Stimulated activated CD8-positive, alpha-beta memory T cell treated with anti-CD3 and anti-CD28 coated beads, Interleukin-4, amount 100 ng/mL, for 24 hours (primary cell): ENCODE measurements around the gene PAX7.

ENCODE experiments used
- DNase-seq: peaks from one replicate; pipeline ENCODE4 v3.0.0-alpha.2; 2020; ENCODE audit warnings: low read depth

Gene PAX7

GRCh38 chr1:18618546-18619466, 11.8 kb upstream of the PAX7 start:
- DNase-seq: no peak

- DNase-seq: no peak
These were observed 11.2 kb upstream of the PAX7 start for GRCh38 chr1:18619467-18619835.

GRCh38 chr1:18628511-18628910, 2.1 kb upstream of the PAX7 start:
- no peak for DNase-seq

GRCh38 chr1:18629659-18630510, 761 bp upstream of the PAX7 start:
- no peak for DNase-seq

- DNase-seq: no peak
These were observed 1.0 kb downstream of the PAX7 start for GRCh38 chr1:18631496-18632217.

- DNase-seq: no peak
These were observed 1.6 kb downstream of the PAX7 start for GRCh38 chr1:18632218-18632588.

GRCh38 chr1:18632783-18633421, 2.3 kb downstream of the PAX7 start:
- no peak for DNase-seq

DNA sequence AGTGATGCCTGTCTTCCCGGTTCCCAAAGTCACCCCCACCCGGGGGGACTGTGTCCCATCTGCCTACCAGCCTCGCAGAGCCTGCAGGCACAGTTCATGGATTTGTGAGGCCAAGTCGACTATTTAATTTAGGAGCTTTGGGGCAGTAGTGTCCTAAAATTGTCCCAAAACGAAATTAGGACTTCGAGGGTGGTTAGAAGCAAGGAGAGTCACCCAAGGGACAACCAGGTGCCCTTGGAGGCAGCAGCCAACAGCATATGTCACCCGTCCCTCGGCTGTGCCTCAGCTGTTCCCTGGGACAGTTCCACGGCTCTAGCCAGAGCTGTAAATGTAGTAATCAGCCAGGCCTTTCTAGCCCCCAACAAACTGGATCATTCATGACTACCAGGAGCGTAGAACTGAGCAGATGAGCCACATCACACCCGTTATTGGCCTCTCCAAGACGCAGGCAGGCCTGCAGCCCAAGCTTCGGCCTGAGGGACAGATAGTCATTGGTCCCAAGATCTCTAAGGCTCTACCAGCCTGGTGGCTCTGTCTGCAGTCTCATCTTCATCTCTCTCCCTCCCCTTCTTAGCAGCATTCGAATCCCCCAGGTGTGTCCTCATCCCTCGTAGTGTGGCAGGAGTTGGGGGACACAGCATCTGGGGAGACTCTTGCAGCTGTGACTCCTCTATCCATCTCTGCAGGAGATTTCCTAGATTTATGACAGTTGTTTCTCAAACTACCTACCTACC, 2.9 kb downstream of the PAX7 start:
- no peak for DNase-seq

- DNase-seq: no peak
These were observed 3.6 kb downstream of the PAX7 start for GRCh38 chr1:18634276-18634675.

DNA sequence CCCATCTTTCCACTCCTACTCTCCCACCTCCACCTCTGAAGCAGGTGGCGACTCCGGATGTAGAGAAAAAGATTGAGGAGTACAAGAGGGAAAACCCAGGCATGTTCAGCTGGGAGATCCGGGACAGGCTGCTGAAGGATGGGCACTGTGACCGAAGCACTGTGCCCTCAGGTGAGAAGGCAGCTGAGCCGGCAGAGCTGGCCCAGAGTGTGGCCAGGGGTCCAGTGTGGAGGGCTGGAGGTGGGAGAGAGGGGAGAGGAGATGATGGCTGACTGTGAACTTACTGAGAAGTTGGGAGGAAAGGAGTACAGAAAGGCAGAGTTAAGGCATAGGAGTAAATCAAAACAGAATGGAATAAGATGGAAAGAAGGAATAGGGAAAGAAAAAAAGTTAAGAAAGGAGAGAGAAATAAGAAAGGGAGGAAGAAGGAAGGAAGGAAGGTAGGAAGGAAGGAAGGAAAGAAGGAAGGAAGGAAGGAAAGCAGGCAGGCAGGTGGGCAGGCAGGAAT, 4.5 kb downstream of the PAX7 start:
- DNase-seq: no peak

GRCh38 chr1:18635891-18636595, 5.4 kb downstream of the PAX7 start:
- DNase-seq: no peak

- no peak for DNase-seq
These were observed 6.2 kb downstream of the PAX7 start for GRCh38 chr1:18636596-18637508.

- DNase-seq: no peak
These were observed 6.9 kb downstream of the PAX7 start for GRCh38 chr1:18637511-18637960.

GRCh38 chr1:18637962-18638834, 7.6 kb downstream of the PAX7 start:
- DNase-seq: no peak

DNA sequence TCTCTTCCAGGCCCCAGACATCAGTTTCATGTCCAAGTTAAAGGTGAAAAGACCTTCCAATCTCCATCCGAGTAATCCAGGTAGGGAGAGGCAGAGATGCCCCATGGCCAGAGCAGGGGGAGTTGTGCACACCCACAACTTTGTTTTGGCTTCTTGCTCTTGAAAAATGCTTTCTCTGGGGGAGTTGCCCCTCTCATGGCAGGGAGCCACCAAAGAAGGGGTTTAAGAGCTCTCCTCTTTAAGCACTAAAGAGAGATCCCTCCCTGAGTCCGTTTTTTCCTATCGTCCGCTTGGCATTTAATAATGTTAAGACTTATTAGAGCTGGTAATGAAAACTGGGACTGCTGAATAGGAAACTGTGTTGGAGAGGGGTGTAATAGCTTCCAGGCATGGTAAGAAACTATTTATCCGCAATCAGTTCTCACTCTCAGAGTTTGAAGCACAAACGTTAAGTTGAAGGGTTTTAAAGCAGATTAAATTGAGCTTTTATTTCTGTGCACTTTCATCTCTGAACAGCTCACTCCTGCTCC, 8.3 kb downstream of the PAX7 start:
- no peak for DNase-seq

GRCh38 chr1:18639368-18640055, 8.9 kb downstream of the PAX7 start:
- DNase-seq: no peak
